ENCODE results near the gene MRPS9.

- TF ChIP-seq CTCF (IDR thresholded peaks at IDR 0.05 in 4 of 5, conservative IDR thresholded peaks at IDR 0.05 in 1 of 5) = no peak
- no peak for TF ChIP-seq POLR2A (IDR thresholded peaks at IDR 0.05)
Observed at GRCh38 chr2:105081006-105081601, 43.2 kb downstream of the MRPS9 start.

Data from gastrocnemius medialis (tissue), 4 donors.